Measurements from ENCODE around the gene DYNC1I2.

DYNC1I2 gene

DNA sequence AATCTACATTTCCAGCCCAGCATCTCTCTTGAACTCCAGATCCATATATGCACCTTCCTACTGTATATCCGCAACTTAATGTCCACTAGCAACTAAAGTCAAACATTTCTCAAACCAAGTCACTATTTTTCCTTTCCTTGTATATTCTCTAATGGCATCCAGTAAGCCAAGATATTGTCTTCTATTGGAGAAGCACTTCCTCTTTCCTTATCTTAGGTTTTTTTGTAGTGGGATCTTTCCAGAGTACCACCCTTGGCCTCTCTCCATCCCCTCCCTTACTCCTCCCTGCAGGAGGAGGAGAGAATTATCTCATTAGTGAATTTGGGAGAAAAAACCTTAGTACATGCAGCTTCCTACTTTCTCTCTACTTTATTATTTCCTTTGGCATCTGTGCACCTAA lies 8.7 kb upstream of the DYNC1I2 start:
- no peak overlapping the region for H3K27ac ChIP-seq (ENCODE audit: low read length)
- no peaks in the 10 kb centered on the region for H3K36me3 ChIP-seq (ENCODE audit: control insufficient read depth, low read depth, low read length)
- no peaks in the 10 kb centered on the region for H3K9me3 ChIP-seq (ENCODE audit: control insufficient read depth, low read depth, low read length)
- H3K27me3 ChIP-seq (ENCODE audit: control insufficient read depth, insufficient read depth, low read length), result no peaks in the 10 kb centered on the region
- no peak overlapping the region for H3K4me3 ChIP-seq (ENCODE audit: low read length)
- no peak overlapping the region for H3K9ac ChIP-seq (ENCODE audit: low read length)
- H3K4me1 ChIP-seq (ENCODE audit: control insufficient read depth, low read depth, low read length), result no peaks in the 10 kb centered on the region

DNA sequence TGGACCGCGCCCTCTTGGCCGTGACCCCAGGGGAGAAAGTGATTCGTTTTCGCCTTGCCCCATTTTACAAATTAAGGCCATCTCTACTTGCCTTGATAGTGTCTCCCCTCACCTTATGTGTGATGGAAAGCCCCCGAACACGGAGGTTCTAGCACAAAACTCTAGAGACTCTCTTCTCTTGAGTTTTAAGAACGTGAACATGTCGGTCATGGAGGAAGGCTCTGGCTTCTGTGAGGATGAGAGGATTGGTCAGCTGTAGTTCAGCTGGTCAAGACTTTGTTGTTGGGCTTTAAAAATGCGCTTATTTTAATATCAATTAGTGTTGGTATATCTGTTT lies 828 bp downstream of the DYNC1I2 start:
- Histone ChIP-seq H3K27ac (ENCODE audit: low read length) (no peak overlapping the region), H3K4me1 (ENCODE audit: control insufficient read depth, low read depth, low read length) (peaks cover 8% of the 10 kb centered on the region), H3K27me3 (ENCODE audit: control insufficient read depth, insufficient read depth, low read length) (no peaks in the 10 kb centered on the region), H3K4me3 (ENCODE audit: low read length) (peak overlapping the region; percentile 81), H3K9ac (ENCODE audit: low read length) (peak overlapping the region; percentile 65), H3K36me3 (ENCODE audit: control insufficient read depth, low read depth, low read length) (peaks cover 13% of the 10 kb centered on the region), H3K9me3 (ENCODE audit: control insufficient read depth, low read depth, low read length) (no peaks in the 10 kb centered on the region)

DNA sequence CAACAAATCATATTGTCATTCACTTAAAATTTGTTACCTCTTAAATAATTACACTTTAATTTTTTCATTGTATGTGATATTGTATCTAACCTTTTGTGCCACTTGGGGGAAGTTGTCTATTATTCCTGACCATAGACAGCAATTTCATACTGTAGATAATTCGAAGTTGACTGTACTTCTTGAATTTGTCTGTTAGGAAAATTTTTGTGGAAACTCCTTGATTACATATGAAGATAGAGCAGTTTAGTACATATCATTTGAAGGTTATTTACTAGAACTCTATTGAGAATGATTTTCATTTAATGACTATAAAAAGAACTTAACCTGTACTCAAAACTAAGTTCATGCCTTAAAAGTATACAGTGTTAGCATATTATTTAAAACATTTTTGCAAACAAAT lies 5.1 kb downstream of the DYNC1I2 start:
- peaks cover 15% of the 10 kb centered on the region for H3K36me3 ChIP-seq (ENCODE audit: control insufficient read depth, low read depth, low read length)

DNA sequence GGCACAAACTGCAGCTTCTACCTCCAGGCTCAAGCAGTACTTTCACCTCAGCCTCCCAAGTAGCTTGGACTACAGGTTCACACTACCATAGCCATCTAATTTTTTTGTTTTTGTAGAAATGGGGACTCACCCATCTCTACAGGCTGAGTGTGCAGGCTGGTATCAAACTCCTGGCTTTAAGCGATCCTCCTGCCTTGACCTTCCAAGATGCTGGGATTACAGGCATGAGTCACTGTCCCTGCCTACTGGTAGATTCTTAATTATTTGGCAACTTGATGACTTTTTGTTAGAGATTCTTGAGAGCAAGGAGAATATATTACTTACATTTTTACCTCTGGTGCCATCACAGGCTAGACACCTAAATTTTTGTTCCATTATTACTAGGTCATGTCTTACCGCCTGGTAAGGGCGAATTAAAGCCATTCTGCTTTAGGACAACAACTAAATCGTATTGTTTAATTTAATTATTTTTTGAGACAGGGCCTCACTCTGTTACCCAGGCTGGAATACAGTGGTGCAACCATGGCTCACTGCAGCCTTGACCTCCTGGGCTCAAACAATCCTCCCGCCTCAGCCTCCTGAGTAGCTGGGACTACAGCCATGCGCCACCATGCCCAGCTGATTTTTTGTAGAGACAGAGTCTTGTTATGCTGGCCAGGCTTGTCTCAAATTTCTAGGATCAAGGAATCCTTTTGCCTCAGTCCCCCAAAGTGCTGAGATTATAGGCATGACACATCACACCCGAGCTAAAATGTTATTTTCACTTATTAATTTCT lies 15.7 kb downstream of the DYNC1I2 start:
- Histone ChIP-seq H3K36me3 (ENCODE audit: control insufficient read depth, low read depth, low read length) (peaks cover 1% of the 10 kb centered on the region), H3K27ac (ENCODE audit: low read length) (no peak overlapping the region)

More for the DNA sequence above, 5.1 kb downstream of the DYNC1I2 start:
- Histone ChIP-seq H3K27me3 (ENCODE audit: control insufficient read depth, insufficient read depth, low read length) (no peaks in the 10 kb centered on the region), H3K9ac (ENCODE audit: low read length) (no peak overlapping the region), H3K4me1 (ENCODE audit: control insufficient read depth, low read depth, low read length) (peaks cover 8% of the 10 kb centered on the region), H3K4me3 (ENCODE audit: low read length) (no peak overlapping the region), H3K27ac (ENCODE audit: low read length) (no peak overlapping the region), H3K9me3 (ENCODE audit: control insufficient read depth, low read depth, low read length) (no peaks in the 10 kb centered on the region)

DNA sequence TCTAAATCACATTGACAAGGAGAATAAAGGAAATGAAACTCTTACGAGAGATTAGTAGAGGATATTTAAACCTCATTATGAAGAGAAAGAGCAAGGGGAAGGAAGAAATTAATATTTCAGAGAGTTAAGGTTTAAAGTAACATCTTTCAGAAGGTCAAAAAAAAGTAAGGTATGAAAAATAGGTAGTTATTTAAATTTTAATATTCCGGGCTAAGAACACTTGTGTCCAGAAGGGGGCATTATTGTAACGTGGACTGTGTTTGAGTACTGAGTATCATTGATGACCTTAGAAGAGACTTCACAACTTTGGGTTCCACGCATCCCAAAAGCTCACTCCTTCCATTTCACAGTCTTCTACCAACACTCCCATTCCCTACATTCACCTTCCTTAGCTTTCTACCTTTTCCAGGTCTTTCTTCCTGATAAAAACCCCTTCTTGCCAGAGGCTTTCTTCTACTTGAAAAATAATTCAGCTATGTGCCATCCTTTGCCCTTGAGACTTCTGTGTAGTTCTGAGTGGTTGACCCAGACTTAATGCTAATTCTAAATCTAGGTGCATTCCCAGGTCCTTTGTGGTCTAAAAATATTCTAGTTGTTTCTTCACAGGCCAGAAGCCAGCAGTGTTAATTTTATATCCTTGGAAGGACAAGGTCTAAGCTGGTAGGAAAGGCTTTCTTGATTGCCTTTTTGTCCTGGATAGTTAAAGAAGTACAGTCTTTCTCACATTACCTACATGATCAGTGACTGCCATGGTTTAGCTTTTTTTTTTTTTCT lies 16.5 kb downstream of the DYNC1I2 start:
- Histone ChIP-seq H3K4me3 (ENCODE audit: low read length) (no peak overlapping the region), H3K4me1 (ENCODE audit: control insufficient read depth, low read depth, low read length) (no peaks in the 10 kb centered on the region), H3K36me3 (ENCODE audit: control insufficient read depth, low read depth, low read length) (no peaks in the 10 kb centered on the region), H3K9ac (ENCODE audit: low read length) (no peak overlapping the region), H3K9me3 (ENCODE audit: control insufficient read depth, low read depth, low read length) (no peaks in the 10 kb centered on the region), H3K27ac (ENCODE audit: low read length) (no peak overlapping the region), H3K27me3 (ENCODE audit: control insufficient read depth, insufficient read depth, low read length) (no peaks in the 10 kb centered on the region)

More for the DNA sequence above, 15.7 kb downstream of the DYNC1I2 start:
- Histone ChIP-seq H3K4me1 (ENCODE audit: control insufficient read depth, low read depth, low read length) (no peaks in the 10 kb centered on the region), H3K27me3 (ENCODE audit: control insufficient read depth, insufficient read depth, low read length) (no peaks in the 10 kb centered on the region), H3K9ac (ENCODE audit: low read length) (no peak overlapping the region), H3K4me3 (ENCODE audit: low read length) (no peak overlapping the region), H3K9me3 (ENCODE audit: control insufficient read depth, low read depth, low read length) (no peaks in the 10 kb centered on the region)

DNA sequence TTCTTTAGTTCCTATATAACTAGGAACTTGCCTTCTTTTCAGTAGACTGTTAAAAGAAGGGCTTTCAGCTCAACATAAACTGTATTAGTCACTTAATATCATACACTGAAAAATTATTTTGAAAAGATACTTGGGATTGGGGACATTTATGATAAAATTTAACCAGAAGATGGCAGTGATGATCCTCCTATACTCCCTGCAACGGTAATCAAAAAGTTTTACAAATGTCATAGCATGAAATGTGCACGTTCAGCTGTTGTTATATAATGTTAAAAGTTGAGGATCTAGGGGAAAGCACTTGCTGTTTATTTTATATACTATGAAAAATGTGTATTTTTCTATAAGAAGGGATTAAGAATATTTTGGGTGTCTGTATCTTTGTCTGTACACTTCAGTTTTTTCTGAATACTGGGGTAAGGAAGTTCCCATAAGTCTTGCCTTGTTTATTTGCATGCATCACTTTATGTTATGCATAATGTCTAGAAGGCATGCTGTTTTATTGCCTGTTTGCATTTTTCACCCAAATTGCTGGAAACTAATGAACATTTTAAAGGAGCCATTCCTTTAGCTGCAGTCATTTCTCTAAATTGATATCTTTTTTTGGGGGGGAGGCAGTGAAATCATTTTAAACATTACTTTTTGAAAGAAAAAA lies 19.0 kb downstream of the DYNC1I2 start:
- Histone ChIP-seq H3K9ac (ENCODE audit: low read length) (no peak overlapping the region), H3K27me3 (ENCODE audit: control insufficient read depth, insufficient read depth, low read length) (no peaks in the 10 kb centered on the region), H3K4me3 (ENCODE audit: low read length) (no peak overlapping the region), H3K4me1 (ENCODE audit: control insufficient read depth, low read depth, low read length) (no peaks in the 10 kb centered on the region), H3K36me3 (ENCODE audit: control insufficient read depth, low read depth, low read length) (no peaks in the 10 kb centered on the region), H3K27ac (ENCODE audit: low read length) (no peak overlapping the region), H3K9me3 (ENCODE audit: control insufficient read depth, low read depth, low read length) (no peaks in the 10 kb centered on the region)

DNA sequence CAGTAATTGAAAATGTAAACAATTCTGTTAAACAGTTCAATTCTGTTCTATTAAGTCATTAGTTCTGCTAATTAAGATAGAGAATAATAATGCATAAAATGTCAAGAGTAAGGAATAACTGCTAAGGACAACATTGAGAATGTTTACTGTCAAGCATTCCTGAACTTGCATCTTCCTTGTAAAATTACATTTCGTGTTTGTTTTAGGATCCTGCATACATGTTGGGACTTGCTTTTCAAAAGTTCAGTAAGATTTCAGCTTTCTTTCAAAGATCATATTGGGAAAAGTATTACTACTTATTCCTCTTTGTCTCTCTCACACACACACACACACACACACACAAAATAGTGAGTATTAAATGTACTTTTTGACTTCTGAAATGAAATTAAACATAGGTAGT lies 20.5 kb downstream of the DYNC1I2 start:
- H3K27ac ChIP-seq (ENCODE audit: low read length), result no peak overlapping the region
- H3K4me3 ChIP-seq (ENCODE audit: low read length), result no peak overlapping the region
- H3K9ac ChIP-seq (ENCODE audit: low read length), result no peak overlapping the region
- no peaks in the 10 kb centered on the region for H3K36me3 ChIP-seq (ENCODE audit: control insufficient read depth, low read depth, low read length)
- H3K9me3 ChIP-seq (ENCODE audit: control insufficient read depth, low read depth, low read length), result no peaks in the 10 kb centered on the region
- no peaks in the 10 kb centered on the region for H3K27me3 ChIP-seq (ENCODE audit: control insufficient read depth, insufficient read depth, low read length)
- H3K4me1 ChIP-seq (ENCODE audit: control insufficient read depth, low read depth, low read length), result no peaks in the 10 kb centered on the region

DNA sequence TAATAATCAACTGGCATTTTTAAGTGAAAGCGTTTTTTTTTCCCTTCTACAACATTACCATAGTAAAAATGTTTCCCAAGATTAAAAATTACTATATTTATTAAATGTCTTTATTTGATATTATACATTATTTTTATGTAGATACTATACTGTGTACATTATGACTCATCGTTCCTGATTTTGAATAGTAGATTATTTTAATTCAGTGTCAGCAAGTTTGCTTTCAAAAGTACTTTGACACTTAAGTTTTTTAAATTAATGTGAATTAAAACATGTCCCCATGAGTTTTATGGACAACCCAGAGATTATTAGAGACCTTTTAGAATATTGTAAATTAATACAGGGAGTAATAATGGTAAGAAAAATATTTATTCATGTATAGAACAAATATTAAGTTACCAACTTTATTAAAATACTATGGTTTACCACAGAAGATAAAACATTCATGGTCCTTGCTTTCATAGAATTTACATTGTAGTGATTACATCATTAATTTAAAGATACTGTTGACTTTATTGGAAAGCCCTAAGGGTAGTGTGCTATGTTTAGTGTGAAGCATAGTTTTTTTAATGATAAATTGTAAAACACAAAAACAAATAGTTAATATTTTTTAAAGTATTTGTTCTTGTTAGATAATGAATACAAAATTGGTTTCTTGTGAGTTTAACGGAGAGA lies 21.9 kb downstream of the DYNC1I2 start:
- H3K4me1 ChIP-seq (ENCODE audit: control insufficient read depth, low read depth, low read length), result no peaks in the 10 kb centered on the region
- no peak overlapping the region for H3K27ac ChIP-seq (ENCODE audit: low read length)
- H3K27me3 ChIP-seq (ENCODE audit: control insufficient read depth, insufficient read depth, low read length), result no peaks in the 10 kb centered on the region
- no peak overlapping the region for H3K4me3 ChIP-seq (ENCODE audit: low read length)
- no peak overlapping the region for H3K9ac ChIP-seq (ENCODE audit: low read length)
- no peaks in the 10 kb centered on the region for H3K36me3 ChIP-seq (ENCODE audit: control insufficient read depth, low read depth, low read length)
- H3K9me3 ChIP-seq (ENCODE audit: control insufficient read depth, low read depth, low read length), result no peaks in the 10 kb centered on the region

DNA sequence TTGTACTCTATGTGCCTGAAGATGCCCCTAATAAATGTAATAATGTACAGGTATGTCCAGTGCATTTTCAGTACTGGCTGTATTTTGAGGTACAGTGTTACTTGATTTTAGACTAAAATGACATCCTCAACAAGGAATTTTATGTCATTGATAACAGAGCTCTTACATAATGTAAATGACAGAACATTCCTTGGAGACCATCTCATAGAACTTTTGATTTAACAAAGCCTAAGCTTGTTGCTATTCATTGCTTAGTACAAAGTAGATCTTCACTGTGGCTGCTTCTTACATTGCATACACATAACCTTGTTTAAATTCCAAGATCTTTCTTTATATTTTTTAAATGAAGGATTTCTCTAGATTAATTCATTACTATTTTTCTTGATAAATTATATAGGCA lies 24.1 kb downstream of the DYNC1I2 start:
- H3K9ac ChIP-seq (ENCODE audit: low read length), result no peak overlapping the region
- no peak overlapping the region for H3K4me3 ChIP-seq (ENCODE audit: low read length)
- no peaks in the 10 kb centered on the region for H3K4me1 ChIP-seq (ENCODE audit: control insufficient read depth, low read depth, low read length)
- H3K36me3 ChIP-seq (ENCODE audit: control insufficient read depth, low read depth, low read length), result peaks cover 5% of the 10 kb centered on the region
- no peaks in the 10 kb centered on the region for H3K9me3 ChIP-seq (ENCODE audit: control insufficient read depth, low read depth, low read length)
- H3K27ac ChIP-seq (ENCODE audit: low read length), result no peak overlapping the region
- H3K27me3 ChIP-seq (ENCODE audit: control insufficient read depth, insufficient read depth, low read length), result no peaks in the 10 kb centered on the region

DNA sequence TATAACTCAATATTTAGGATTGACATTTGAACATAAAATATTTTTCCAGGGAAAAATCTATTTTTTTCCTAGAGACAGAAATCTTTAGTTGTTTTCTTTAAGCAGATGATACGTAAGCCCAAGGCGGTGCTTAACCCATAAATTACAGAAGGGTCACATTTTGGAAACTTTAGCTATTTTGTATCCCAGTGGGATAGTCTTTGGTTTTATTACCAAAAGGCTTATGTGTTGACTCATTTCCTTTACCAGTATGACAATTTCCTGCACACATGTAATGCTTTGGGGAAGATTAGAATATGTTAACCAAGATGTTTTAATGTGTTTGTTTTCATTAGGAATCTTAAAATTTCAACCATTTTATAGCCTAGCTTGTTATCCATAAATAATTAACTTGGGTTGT lies 24.8 kb downstream of the DYNC1I2 start:
- H3K4me3 ChIP-seq (ENCODE audit: low read length), result no peak overlapping the region
- no peak overlapping the region for H3K9ac ChIP-seq (ENCODE audit: low read length)
- no peaks in the 10 kb centered on the region for H3K27me3 ChIP-seq (ENCODE audit: control insufficient read depth, insufficient read depth, low read length)
- no peak overlapping the region for H3K27ac ChIP-seq (ENCODE audit: low read length)
- H3K4me1 ChIP-seq (ENCODE audit: control insufficient read depth, low read depth, low read length), result no peaks in the 10 kb centered on the region
- H3K9me3 ChIP-seq (ENCODE audit: control insufficient read depth, low read depth, low read length), result no peaks in the 10 kb centered on the region
- H3K36me3 ChIP-seq (ENCODE audit: control insufficient read depth, low read depth, low read length), result peaks cover 5% of the 10 kb centered on the region

DNA sequence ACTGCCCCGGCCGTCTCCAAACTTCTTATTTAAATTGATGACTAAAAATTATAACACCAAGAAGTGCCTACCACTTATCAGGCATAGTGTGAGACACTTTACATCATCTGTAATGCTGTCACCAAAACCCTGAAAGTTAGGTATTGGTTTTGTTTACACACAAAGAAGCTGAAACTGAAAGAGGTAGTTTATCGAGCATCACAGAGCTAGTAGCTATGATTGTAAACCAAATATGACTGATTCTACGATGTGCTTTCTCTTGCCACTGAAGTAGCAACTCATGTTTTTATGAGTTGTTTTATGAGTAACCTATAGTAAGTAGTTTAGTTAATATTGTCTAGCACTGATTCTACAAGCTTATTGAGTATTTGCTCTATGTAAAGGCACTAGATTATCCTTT lies 31.5 kb downstream of the DYNC1I2 start:
- H3K27ac ChIP-seq (ENCODE audit: low read length), result no peak overlapping the region
- H3K27me3 ChIP-seq (ENCODE audit: control insufficient read depth, insufficient read depth, low read length), result no peaks in the 10 kb centered on the region
- H3K9me3 ChIP-seq (ENCODE audit: control insufficient read depth, low read depth, low read length), result no peaks in the 10 kb centered on the region
- H3K36me3 ChIP-seq (ENCODE audit: control insufficient read depth, low read depth, low read length), result peaks cover 13% of the 10 kb centered on the region
- H3K9ac ChIP-seq (ENCODE audit: low read length), result no peak overlapping the region
- peaks cover 3% of the 10 kb centered on the region for H3K4me1 ChIP-seq (ENCODE audit: control insufficient read depth, low read depth, low read length)
- H3K4me3 ChIP-seq (ENCODE audit: low read length), result no peak overlapping the region
